H7 (cell line): ENCODE measurements around the gene LRP1. TPM values are rescaled to one million over a fixed set of nuclear protein-coding genes. Genes with fewer than 3 reads are reported as not detected.

Experiments
- DNase-seq: peaks from one replicate; pipeline ENCODE4 v3.0.0; 2012
- H3K27me3 ChIP-seq: 2 replicates; pipeline ENCODE4 v1.6.0; 2011; ENCODE audit warnings: mild to moderate bottlenecking, low read length; ENCODE audit not compliant: control insufficient read depth, insufficient read depth
- H3K36me3 ChIP-seq: replicated peaks from 2 replicates; pipeline ENCODE4 v1.5.1; 2011; ENCODE audit warnings: low read length; ENCODE audit not compliant: control insufficient read depth, insufficient read depth
- H3K4me3 ChIP-seq: 2 replicates; pipeline ENCODE4 v1.5.1; 2011; ENCODE audit warnings: low read depth, mild to moderate bottlenecking, control low read depth, low read length, moderate library complexity; ENCODE audit not compliant: insufficient read depth
- total RNA-seq: library from RNA; depleted of rRNA; stranded (reverse); fragments of >200 nt; shearing (Covaris generic); gene quantifications from 2 replicates; pipeline ENCODE4 v1.2.3, GENCODE V29; 2014

The LRP1 gene
- total RNA-seq, 1 experiment from 2014 or later: 17.3 TPM

DNA sequence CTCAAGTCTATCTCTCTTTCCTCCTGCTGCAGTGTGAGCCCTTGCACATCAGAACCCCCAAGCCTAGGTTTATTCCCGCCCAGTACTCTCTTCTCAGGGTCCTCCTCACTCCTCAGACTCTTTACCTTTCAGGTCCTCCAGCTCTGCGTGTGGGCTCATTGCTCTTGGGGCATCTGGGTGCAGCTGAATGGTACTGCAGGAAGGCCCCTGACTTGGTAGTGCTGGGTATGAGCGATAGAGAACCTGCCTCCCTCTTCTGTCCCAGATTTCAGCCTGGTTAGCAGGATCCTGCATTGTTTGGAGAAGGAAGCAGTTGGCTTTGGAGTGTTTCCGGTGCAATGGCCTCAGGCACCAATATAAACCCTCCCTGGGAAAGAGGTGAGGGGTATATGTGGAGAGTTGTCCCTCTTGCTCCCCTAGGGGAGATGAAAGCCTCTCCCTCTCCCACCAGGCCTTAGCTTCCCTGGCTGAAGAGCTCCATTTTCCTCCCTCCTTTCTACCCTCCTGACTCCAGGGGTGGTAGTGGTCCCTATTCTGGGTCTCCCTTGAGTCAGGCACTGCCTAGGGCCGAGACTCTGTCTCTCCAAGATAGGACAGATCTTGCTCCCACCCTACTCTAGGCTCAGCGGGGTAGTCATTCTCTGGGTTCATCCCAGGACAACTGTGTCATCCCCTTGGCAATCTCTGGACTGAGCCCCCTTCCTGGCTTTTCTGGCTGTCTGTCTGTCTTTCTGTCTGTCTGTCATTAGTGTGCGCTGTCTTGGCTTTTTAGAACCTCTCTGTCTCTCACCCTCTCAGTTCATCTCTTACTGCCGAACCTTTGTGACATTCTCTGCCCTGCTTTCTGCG, 3.8 kb downstream of the LRP1 start:
- Histone ChIP-seq H3K4me3 (no peak overlapping the region), H3K27me3 (no peaks in the 10 kb centered on the region), H3K36me3 (no peaks in the 10 kb centered on the region; the same call in 1 of the 2 replicates)
- peak; percentile 56 for DNase-seq

DNA sequence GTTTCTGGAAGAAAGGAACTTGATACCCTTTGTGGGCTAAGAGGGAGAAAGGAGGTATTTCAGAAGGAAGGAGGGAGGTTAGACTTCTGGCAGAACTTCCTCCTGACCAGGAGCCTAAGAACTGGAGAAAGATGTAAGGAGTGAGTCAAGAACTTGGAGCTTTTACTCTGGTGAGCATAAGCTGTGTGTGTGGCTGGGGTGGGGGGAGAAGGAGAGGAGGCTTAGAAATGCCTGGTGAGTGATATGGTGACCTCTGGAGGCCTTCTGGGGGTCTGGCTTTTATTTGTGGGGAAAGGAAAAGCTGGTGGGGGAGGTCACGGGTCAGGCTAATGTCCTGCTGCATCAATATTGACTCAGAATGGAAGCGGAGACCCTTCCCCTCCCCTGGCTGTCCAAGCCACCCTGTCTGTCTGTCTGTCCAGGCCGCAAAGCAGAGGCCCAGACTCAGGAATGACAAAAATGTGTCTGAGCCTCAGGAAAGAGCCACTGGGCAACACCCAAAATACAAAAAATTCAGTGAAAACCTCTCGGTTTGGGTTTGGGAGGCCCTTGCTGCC, 4.8 kb downstream of the LRP1 start:
- DNase-seq: peak; percentile 64
- H3K36me3 ChIP-seq: no peaks in the 10 kb centered on the region; the same call in none of the 2 replicates
- H3K4me3 ChIP-seq: no peak overlapping the region

DNA sequence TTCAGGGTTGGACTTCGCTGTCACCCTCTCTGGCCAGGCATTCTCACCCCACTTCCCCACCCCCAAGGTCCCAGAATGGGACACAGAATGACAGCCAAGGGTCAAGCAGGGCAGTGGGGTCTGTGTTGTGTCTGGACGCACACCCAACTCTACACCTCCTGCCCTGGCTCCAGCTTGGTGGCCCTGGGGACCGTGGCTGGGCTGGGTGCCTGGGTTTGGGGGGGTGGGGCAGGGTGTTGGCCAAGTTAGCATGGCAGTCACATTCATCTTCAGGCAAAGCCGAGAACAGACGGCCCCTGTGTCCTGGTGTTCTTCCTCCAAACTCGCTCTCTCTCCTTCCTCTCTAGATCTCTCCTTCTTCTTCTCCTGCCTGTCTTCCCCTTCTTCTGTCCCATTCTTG, 5.6 kb downstream of the LRP1 start:
- Histone ChIP-seq H3K4me3 (no peak overlapping the region), H3K36me3 (peaks cover 1% of the 10 kb centered on the region)
- DNase-seq: peak; percentile 39

More for the DNA sequence above, 4.8 kb downstream of the LRP1 start:
- no peaks in the 10 kb centered on the region for H3K27me3 ChIP-seq

DNA sequence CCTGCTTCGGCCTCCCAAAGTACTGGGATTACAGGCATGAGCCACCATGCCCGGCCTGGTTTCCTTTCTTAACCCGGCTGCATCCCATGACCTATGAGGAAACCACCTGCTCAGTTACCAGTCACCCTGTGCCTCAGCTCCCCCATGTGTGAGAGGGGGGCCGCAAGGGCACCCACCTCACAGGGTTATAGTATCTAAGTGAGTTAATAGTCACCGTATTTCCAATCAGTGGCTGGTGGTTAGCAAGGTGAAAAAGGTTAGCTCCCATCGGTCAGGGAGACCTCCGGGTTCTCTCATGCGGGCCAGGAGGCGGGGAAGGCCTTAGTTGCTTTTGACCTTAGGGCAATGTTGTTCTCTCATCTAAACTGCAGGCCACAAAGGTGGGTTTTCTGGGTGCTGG, 6.7 kb downstream of the LRP1 start:
- no peak overlapping the region for H3K4me3 ChIP-seq
- H3K36me3 ChIP-seq: peaks cover 11% of the 10 kb centered on the region
- no peaks in the 10 kb centered on the region for H3K27me3 ChIP-seq
- peak; percentile 66 for DNase-seq

More for the DNA sequence above, 5.6 kb downstream of the LRP1 start:
- H3K27me3 ChIP-seq: no peaks in the 10 kb centered on the region

DNA sequence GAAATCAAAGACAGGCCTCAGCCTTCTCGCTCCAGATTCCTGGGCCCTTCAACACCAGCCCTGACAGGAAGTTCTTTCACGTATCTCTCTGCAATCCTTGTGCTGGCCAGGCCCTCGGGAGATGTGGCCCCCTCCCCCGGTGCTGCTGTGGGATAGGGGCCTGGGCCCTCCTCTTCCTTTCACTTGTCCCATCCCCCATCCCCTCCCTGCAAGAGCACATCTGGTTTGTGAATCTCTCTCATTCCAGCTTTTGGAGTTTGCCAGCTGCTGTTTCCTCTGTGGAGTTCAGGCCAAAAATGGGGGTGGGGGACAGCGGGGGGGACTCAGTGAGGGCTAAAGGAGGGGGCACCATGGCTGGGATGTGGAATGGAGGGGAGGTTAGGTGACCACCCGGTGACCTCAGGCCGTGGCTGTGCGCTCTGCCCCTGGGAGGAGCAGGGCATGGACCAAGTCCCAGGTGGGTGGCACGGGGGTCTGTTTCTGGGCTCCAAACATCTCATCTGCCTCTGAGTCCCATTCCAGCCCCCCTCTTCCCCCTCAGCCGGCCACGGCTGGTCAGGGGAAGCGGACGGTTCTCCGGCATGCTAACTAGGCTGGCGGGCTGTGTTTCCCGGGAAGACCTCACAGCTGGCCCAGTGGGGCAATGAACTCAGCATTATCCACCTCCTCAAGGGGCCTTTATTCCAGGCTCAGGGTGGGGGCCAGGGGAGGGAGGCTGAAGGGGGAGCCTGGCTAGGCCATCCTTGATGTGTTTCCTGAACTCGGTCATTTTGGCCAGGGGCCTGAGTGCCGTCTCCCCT, 7.4 kb downstream of the LRP1 start:
- H3K27me3 ChIP-seq: no peaks in the 10 kb centered on the region
- peaks cover 13% of the 10 kb centered on the region for H3K36me3 ChIP-seq
- no peak overlapping the region; the same call in 1 of the 2 replicates for H3K4me3 ChIP-seq
- peak; percentile 91 for DNase-seq

DNA sequence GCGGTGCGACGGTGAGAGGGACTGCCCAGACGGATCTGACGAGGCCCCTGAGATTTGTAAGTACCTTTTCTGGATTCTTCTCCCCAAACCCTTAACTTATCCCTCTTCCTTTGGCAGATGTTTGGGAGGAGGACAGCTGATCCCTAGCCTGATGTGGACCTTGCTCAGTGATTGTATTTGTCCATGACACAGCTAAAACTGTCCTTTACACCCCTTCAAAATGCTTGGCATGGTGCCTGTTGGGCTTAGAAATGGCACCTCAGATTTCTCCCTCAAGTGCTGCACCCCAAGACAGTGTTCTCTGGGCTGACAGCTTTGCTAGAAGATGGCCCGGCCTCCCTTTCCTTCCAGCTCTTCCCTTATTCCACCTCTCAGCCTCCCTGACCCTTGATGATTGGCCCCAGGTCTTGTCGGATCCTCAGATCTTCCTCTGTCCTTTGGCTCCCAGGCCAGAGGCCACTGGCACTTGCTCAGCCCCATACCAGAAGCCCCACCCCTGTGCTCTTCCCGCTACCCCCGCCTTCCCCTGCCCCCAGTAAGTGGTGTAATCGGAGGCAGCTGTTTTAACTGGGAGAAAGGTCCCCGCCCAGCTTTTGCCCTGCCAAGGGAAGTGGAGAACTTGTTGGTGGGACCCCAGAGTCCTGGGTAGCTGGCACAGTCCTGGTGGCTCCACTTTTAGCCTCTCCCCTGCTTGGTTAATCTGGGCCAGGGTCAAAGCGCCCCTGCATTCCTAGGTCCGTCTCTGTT, 10.4 kb downstream of the LRP1 start:
- Histone ChIP-seq H3K27me3 (no peaks in the 10 kb centered on the region), H3K36me3 (peaks cover 34% of the 10 kb centered on the region), H3K4me3 (no peak overlapping the region)
- DNase-seq: no peak

DNA sequence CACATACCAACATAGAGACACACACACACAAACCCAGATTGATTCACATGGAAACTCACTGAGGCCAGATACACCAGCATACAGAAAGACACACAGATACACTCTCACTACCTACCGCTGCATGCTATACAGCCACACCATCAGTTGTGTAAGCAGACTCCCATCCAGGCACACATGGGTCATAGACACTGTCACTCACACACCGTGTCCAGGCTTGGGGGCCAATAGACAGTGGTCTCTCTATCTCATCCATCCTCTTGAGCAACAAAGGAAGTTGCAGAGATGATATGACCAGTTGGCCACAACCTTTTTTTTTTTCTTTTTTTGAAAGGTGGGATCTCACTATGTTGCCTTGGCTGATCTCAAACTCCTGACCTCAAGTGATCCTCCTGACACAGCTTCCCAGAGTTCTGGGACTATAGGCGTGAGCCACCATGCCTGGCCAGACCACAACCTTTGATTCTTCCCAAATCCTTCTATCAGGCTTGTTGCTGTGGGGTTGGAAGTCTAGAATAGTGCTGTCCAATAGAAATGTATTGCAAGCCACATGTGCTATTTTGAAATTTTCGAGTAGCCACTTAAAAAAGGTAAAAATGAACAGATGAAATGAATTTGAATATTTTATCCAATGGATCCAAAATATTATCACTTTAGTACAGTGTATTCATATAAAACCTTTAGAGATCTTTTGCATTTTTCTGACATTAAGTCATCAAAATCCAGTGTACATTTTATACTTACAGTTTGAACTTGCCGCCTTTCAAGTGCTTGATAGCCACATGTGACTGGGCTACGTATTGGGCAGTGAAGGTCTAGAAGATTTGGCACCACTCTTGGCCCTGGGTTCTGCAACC, 11.7 kb downstream of the LRP1 start:
- H3K36me3 ChIP-seq: peaks cover 39% of the 10 kb centered on the region
- no peak for DNase-seq
- no peaks in the 10 kb centered on the region for H3K27me3 ChIP-seq
- H3K4me3 ChIP-seq: no peak overlapping the region

DNA sequence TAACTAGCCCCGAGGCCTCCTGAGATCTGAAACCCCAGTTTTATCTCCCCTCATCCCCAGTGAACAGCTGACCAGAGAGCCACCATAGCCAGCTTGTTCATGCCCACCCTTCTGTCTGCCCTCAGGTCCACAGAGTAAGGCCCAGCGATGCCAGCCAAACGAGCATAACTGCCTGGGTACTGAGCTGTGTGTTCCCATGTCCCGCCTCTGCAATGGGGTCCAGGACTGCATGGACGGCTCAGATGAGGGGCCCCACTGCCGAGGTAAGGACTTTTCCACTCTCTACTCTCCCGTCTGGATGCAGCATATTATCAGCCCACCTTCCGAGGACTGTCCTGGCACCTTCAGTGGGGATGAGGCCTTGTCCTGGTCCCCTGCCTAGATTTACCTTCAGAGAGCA, 13.0 kb downstream of the LRP1 start:
- DNase-seq: no peak
- Histone ChIP-seq H3K36me3 (peaks cover 50% of the 10 kb centered on the region), H3K27me3 (no peaks in the 10 kb centered on the region), H3K4me3 (no peak overlapping the region)

DNA sequence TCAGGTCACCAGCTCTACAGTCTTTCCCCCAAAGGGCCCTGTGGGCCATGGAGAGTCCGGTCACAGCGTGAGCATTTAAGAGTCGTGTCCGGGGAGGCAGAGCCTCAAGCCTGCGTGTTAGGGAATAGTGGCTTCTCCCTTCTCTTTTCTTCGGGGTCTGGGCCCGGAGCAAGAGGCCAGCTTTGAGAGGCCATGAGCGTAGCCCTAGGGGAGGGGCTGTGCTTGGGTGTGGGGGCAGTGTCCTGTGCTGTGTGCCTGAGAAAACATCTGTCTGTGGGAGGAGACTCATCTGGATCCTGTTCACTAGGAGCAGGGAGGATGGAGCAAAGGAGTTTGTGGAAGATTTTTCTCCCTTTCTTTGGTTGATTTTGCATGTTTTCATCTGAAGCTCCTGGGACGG, 13.8 kb downstream of the LRP1 start:
- peaks cover 55% of the 10 kb centered on the region for H3K36me3 ChIP-seq
- no peaks in the 10 kb centered on the region for H3K27me3 ChIP-seq
- no peak for DNase-seq

DNA sequence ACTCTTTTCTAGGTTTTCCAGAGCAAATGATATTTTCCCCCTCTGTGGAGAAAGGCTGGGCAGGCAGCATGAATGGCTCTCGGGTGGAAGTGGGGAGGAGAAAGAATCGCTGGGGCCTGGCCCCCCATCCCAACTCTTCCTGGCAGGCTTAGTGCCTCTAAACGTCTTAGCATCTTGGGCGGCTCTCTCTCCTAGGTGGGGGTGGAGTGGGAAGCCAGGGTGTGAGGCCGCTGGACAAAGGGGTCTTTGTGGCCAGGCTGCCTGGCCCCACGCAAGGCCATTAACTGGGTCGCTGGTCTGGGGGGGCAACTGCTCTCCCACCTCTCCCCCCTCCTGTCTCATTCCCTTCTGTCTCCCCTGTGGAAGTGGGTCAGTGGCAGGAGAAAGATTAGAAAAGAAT, 14.4 kb downstream of the LRP1 start:
- Histone ChIP-seq H3K36me3 (peaks cover 57% of the 10 kb centered on the region), H3K27me3 (no peaks in the 10 kb centered on the region), H3K4me3 (no peak overlapping the region)
- no peak for DNase-seq

More for the DNA sequence above, 13.8 kb downstream of the LRP1 start:
- H3K4me3 ChIP-seq: no peak overlapping the region

DNA sequence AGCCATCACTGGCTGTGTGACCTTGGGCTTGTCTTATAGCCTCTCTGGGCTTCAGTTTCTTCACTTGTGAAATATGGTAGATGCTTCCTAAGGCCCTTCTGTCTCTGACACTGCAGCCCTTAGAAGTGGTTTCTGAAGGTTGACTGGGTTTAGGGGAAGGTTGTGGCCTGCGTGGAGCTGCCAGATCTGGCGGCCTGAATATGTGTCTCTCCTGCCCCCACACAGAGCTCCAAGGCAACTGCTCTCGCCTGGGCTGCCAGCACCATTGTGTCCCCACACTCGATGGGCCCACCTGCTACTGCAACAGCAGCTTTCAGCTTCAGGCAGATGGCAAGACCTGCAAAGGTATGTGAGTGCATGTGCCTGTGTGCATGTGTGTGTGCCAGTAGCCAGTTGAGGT, 15.2 kb downstream of the LRP1 start:
- H3K36me3 ChIP-seq: peaks cover 55% of the 10 kb centered on the region
- H3K4me3 ChIP-seq: no peak overlapping the region
- H3K27me3 ChIP-seq: no peaks in the 10 kb centered on the region
- DNase-seq: no peak

DNA sequence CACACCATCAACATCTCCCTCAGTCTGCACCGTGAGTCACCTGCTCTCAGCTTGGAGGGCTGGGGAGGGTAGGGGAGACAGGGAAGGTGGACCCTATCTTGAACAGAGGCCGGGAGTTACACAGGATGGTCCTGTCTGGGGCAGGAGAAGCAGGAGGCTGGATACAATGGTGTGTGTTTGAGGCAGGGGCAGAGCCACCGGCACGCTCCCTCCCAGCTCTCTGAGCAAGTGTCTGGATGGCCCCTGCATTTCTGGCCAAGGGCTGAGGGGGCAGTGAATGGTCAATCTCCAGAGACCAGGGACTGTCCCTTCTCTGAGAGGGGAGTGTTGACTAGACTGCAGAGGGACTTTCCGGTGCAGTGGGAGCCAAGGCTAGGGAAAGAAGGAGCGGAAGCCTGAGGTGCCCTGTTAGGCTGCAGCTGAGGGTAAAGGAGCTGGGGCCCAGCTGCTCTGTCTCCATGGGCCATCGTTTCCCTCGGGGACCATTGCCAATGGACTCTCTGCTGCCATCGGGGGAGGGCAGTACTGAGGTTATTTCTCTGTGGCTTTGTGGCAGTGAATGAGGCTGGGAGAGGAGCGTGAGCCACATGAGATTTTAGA, 17.3 kb downstream of the LRP1 start:
- Histone ChIP-seq H3K4me3 (no peak overlapping the region), H3K36me3 (peaks cover 47% of the 10 kb centered on the region), H3K27me3 (no peaks in the 10 kb centered on the region)
- DNase-seq: no peak

DNA sequence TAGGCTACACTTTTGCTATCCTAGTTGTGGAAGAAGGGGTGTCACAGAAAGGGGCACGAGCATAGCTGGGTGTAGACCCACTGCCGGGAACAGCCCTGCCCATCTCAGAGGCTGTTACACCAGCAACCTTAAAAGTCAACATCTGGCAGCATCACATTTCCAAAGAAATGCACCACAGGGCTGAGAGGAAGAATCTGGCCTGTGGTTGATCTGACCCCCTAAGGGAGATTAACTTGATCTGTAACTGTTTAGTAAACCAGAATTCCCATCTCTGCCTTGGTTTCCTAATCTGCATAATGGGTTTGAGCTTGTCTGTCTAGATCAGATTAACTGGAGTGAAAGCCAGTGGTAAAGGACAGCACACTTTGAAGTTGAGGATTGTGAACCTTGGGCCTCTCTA, 17.8 kb downstream of the LRP1 start:
- H3K27me3 ChIP-seq: no peaks in the 10 kb centered on the region
- no peak overlapping the region for H3K4me3 ChIP-seq
- no peak for DNase-seq
- H3K36me3 ChIP-seq: peaks cover 47% of the 10 kb centered on the region
